Measurements from ENCODE around the gene CEP104.

CEP104 gene

DNA sequence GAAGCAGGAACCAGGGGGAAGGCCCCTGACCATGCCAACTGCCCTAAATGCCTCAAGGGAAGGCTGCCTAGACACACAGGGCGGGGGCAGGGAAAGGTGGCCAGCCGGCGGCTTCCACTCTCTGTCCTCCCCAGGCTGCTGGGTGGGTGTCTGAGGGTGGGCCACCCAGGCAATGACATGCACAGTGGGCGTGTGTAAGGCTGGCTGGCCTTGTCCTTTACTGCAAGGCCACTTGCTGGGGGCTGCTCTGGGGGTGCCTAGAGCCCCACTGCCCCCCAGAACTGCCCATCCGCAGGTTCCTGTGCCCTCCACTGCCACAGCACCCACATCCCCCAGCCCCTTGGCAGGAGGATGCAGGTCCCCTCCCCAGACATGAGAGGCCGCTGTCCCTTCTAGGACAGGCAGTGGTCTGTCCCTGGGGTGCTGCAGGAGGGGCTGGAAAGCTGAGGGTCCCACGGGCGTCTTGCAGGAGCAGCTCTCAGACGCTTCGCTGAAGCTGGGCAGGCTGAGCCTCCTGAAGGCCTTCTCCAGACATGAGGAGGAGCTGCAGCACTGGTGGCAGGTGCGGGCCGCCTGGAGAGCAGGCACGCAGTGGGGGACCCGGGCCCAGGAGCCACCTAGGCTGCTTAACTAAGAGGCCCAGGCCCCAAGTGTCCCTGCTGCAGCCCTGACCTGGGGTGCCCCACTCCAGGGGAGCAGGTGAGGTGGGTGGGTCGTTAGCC lies 94.7 kb downstream of the CEP104 start:
- no peak overlapping the region for H3K27ac Mint-ChIP-seq (ENCODE audit: low read depth)
- H3K36me3 Mint-ChIP-seq (ENCODE audit: insufficient read depth): no peaks in the 10 kb centered on the region
- ATAC-seq (replicated peaks; ENCODE audit: extremely low read depth, poor library complexity, severe bottlenecking) (no peak), DNase-seq (ENCODE audit: low spot score in 2 of 2) (no peak)
- H3K4me3 Mint-ChIP-seq: no peak overlapping the region
- no peaks in the 10 kb centered on the region for H3K4me1 Mint-ChIP-seq
- H3K9me3 Mint-ChIP-seq: no peaks in the 10 kb centered on the region
- peaks cover 48% of the 10 kb centered on the region for H3K27me3 Mint-ChIP-seq
